ENCODE measurements around the gene PPP1R16B.
"Not testable (repeated sequence)": the region's sequence is repeated elsewhere in the genome, so short reads cannot be mapped to it uniquely, and the experiment has no call there.

Gene PPP1R16B

GRCh38 chr20:38939686-38940085, 134.2 kb downstream of the PPP1R16B start:
- no peak for DNase-seq

- no peak for DNase-seq
Measured at GRCh38 chr20:38940644-38941043, 135.1 kb downstream of the PPP1R16B start.

- no peak for DNase-seq
Measured at GRCh38 chr20:38941726-38942389, 136.4 kb downstream of the PPP1R16B start.

- DNase-seq = no peak
Measured at GRCh38 chr20:38945012-38945411, 139.5 kb downstream of the PPP1R16B start.

GRCh38 chr20:38946836-38947235, 141.3 kb downstream of the PPP1R16B start:
- no peak for DNase-seq

- no peak for DNase-seq
Measured at GRCh38 chr20:38947931-38948362, 142.4 kb downstream of the PPP1R16B start.

- no peak for DNase-seq
Measured at GRCh38 chr20:38950254-38950653, 144.8 kb downstream of the PPP1R16B start.

GRCh38 chr20:38951611-38952010, 146.1 kb downstream of the PPP1R16B start:
- no peak for DNase-seq

GRCh38 chr20:38952153-38952552, 146.7 kb downstream of the PPP1R16B start:
- DNase-seq = no peak

- DNase-seq = no peak
Measured at GRCh38 chr20:38953630-38954340, 148.3 kb downstream of the PPP1R16B start.

GRCh38 chr20:38957235-38957876, 151.9 kb downstream of the PPP1R16B start:
- DNase-seq = no peak

- DNase-seq = no peak
Measured at GRCh38 chr20:38957915-38958485, 152.5 kb downstream of the PPP1R16B start.

- DNase-seq = not testable (repeated sequence)
Measured at GRCh38 chr20:38960187-38960687, 154.7 kb downstream of the PPP1R16B start.

- peak; percentile 28 for DNase-seq
Measured at GRCh38 chr20:38961530-38962043, 156.1 kb downstream of the PPP1R16B start.

- peak; percentile 98 for DNase-seq
Measured at GRCh38 chr20:38962044-38962927, 156.8 kb downstream of the PPP1R16B start, which contains the start of gene DHX35. TSS of gene DHX35 (plus strand) at chr20:38962344. CDS start at chr20:38962368, 24 bp downstream.

GRCh38 chr20:38962928-38963401, 157.5 kb downstream of the PPP1R16B start:
- DNase-seq = no peak

- DNase-seq = no peak
Measured at GRCh38 chr20:38963745-38964144, 158.2 kb downstream of the PPP1R16B start.

GRCh38 chr20:38965264-38965663, 159.8 kb downstream of the PPP1R16B start:
- no peak for DNase-seq

GRCh38 chr20:38968090-38968489, 162.6 kb downstream of the PPP1R16B start:
- no peak for DNase-seq

GRCh38 chr20:38969708-38970107, 164.2 kb downstream of the PPP1R16B start:
- DNase-seq = no peak

GRCh38 chr20:38970302-38970701, 164.8 kb downstream of the PPP1R16B start:
- no peak for DNase-seq
